H1 (cell line): ENCODE results near the gene XPOT. TPM values are rescaled to one million over a fixed set of nuclear protein-coding genes. Genes with fewer than 3 reads are reported as not detected.

ENCODE experiments used
- CHD1 ChIP-seq: IDR thresholded peaks from 2 replicates; pipeline ENCODE4 v1.6.1; 2012; ENCODE audit warnings: low read depth, low read length, improper control_type of control experiment
- HDAC6 ChIP-seq: IDR thresholded peaks from one replicate; pipeline ENCODE4 v1.7.1; 2012; ENCODE audit warnings: low read depth, mild to moderate bottlenecking, inconsistent platforms, low read length, moderate library complexity
- SIRT6 ChIP-seq: IDR thresholded peaks from one replicate; pipeline ENCODE4 v1.7.1; 2012; ENCODE audit warnings: low read length, inconsistent platforms
- polyA plus RNA-seq, 7 experiments: library from polyadenylated mRNA; depleted of rRNA in 3 of 7; stranded (reverse) in 5 of 7; unstranded in 2 of 7; fragments of >200 nt in 5 of 7; fragments of 200-250 nt in 2 of 7; gene quantifications; 1 replicate in 5 of 7; 2 replicates in 1 of 7; 4 replicates in 1 of 7; pipeline versions ENCODE4 v1.2.1 to v1.2.3, GENCODE V29; 2011 to 2013; ENCODE audit warnings: missing spikeins in 2 of 7, mixed read lengths in 2 of 7
- total RNA-seq: library from RNA; stranded (reverse); fragmentation: NEBNext Ultra II Directional; extraction: Animal tissue kit (Norgen Biotek cat#: 25700); gene quantifications from 2 replicates; pipeline ENCODE4 v1.2.1, GENCODE V29; 2021

XPOT gene
- total and polyA plus RNA-seq, 2 of the 8 experiments (the other 6 are each of a cell fraction or from before 2014, with no cell fraction given), result 38.8 to 176 TPM

GRCh38 chr12:64486657-64487056, 82.5 kb downstream of the XPOT start (continued):
- TF ChIP-seq CHD1, result no peak
- no peak for TF ChIP-seq HDAC6
- no peak for TF ChIP-seq SIRT6
- TF ChIP-seq, all 59 proteins: peak for 0
